Thyroid gland (tissue), 4 donors: ENCODE data around the gene APBB2.

Experiments used
- POLR2A ChIP-seq, 2 donors: fragments of 450-650 bp; IDR thresholded peaks; one replicate each; pipeline ENCODE4 v1.6.1; 2017; ENCODE audit warnings: antibody characterized with exemption in 2 of 2, mild to moderate bottlenecking in 2 of 2, moderate library complexity in 1 of 2
- TF ChIP-seq, protein P1 (sequence below), 6 experiments: fragments of 200-600 bp in 3 of 6; fragments of 450-650 bp in 3 of 6; sonication (generic) in 3 of 6; IDR thresholded peaks; one replicate each; pipeline ENCODE4 v1.5.1; 2016 to 2019; ENCODE audit warnings: antibody characterized with exemption in 6 of 6, mild to moderate bottlenecking in 2 of 6, inconsistent platforms in 1 of 6, moderate library complexity in 1 of 6

DNA sequence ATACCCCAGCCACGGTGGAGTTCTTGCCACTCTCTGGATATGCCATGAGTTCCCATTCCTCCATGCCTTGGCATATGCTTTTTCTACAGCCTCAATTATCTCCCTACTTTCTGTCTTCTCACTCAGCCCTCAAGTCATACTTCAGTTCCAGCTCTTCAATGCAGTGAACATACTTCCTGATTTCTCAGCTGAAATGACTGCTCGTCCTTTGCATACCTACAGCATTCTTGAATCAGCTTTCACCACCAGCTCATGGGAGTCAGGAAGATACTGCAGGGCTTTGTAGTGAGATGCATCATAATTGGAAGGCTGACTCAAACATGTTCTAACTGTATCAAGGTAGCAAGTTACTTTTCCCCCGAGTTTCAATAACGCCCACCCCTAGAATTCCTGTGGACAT, 118.4 kb downstream of the APBB2 start:
- TF ChIP-seq, protein P1, sequence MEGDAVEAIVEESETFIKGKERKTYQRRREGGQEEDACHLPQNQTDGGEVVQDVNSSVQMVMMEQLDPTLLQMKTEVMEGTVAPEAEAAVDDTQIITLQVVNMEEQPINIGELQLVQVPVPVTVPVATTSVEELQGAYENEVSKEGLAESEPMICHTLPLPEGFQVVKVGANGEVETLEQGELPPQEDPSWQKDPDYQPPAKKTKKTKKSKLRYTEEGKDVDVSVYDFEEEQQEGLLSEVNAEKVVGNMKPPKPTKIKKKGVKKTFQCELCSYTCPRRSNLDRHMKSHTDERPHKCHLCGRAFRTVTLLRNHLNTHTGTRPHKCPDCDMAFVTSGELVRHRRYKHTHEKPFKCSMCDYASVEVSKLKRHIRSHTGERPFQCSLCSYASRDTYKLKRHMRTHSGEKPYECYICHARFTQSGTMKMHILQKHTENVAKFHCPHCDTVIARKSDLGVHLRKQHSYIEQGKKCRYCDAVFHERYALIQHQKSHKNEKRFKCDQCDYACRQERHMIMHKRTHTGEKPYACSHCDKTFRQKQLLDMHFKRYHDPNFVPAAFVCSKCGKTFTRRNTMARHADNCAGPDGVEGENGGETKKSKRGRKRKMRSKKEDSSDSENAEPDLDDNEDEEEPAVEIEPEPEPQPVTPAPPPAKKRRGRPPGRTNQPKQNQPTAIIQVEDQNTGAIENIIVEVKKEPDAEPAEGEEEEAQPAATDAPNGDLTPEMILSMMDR (IDR thresholded peaks at IDR 0.05): no peak
- no peak for TF ChIP-seq POLR2A (IDR thresholded peaks at IDR 0.05)
